Spleen (tissue), 7 donors: ENCODE data around the gene LPP.

Source experiments
- CTCF ChIP-seq, 11 experiments: fragments of 200-600 bp in 7 of 11; fragments of 450-650 bp in 4 of 11; sonication (generic) in 4 of 11; IDR thresholded peaks in 8 of 11; conservative IDR thresholded peaks in 3 of 11; 1 replicate in 7 of 11; 2 replicates in 4 of 11; pipeline versions ENCODE4 v1.4.0 to v1.8.0; 2016 to 2021; ENCODE audit warnings: antibody characterized with exemption in 11 of 11, inconsistent platforms in 4 of 11, mild to moderate bottlenecking in 1 of 11
- POLR2AphosphoS5 ChIP-seq, 3 donors: sonication (generic); formaldehyde crosslinking; IDR thresholded peaks; one replicate each; pipeline ENCODE4 v1.5.1; 2017; ENCODE audit warnings: antibody characterized with exemption in 3 of 3
- donor health status: DM: no; HTN: no; CAD: no; lungs with moderate emphysema.
- donor health status: DM: no; HTN: no; CAD: no.
- donor health status: DM: no; HTN: no; CAD: no.

GRCh38 chr3:188166441-188166840 lies 12.5 kb downstream of the LPP start:
- no peak for TF ChIP-seq CTCF (IDR thresholded peaks at IDR 0.05 in 8 of 11, conservative IDR thresholded peaks at IDR 0.05 in 3 of 11)
- TF ChIP-seq POLR2AphosphoS5 (IDR thresholded peaks at IDR 0.05): no peak
